AG10803 (cell line): ENCODE measurements around the gene CYB5A.

Experiments used
- DNase-seq: peaks from one replicate; pipeline ENCODE4 v3.0.0; 2010; ENCODE audit warnings: low read depth
- H3K4me3 ChIP-seq: 2 replicates; pipeline ENCODE4 v1.5.1; 2011; ENCODE audit warnings: mild to moderate bottlenecking, low read length, control low read depth
- TF ChIP-seq, protein P1 (sequence below): conservative IDR thresholded peaks from 2 replicates; pipeline ENCODE4 v1.5.1; 2011; ENCODE audit warnings: mild to moderate bottlenecking, low read length, control low read depth, inconsistent platforms

Gene CYB5A

DNA sequence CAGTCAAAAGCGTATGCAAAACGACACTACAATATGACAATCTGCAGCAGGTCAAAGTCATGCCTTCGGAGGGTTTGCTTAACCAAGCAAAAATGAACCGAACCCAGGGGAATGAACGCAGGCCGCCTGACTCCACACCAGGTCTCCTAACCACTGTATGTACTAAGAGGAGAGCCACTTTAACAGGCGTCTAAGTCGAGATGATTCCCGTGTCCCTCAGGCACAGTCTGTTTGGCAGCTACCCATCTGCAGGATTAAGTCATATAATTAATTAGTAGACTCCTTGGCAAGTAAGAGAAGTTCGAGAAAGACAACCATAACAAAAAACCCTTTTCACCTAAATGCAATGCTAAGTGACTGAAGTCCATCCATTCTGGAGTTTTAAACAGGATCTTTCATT lies 15.2 kb downstream of the CYB5A start:
- TF ChIP-seq, protein P1, sequence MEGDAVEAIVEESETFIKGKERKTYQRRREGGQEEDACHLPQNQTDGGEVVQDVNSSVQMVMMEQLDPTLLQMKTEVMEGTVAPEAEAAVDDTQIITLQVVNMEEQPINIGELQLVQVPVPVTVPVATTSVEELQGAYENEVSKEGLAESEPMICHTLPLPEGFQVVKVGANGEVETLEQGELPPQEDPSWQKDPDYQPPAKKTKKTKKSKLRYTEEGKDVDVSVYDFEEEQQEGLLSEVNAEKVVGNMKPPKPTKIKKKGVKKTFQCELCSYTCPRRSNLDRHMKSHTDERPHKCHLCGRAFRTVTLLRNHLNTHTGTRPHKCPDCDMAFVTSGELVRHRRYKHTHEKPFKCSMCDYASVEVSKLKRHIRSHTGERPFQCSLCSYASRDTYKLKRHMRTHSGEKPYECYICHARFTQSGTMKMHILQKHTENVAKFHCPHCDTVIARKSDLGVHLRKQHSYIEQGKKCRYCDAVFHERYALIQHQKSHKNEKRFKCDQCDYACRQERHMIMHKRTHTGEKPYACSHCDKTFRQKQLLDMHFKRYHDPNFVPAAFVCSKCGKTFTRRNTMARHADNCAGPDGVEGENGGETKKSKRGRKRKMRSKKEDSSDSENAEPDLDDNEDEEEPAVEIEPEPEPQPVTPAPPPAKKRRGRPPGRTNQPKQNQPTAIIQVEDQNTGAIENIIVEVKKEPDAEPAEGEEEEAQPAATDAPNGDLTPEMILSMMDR, result no peak
- DNase-seq, result no peak
- H3K4me3 ChIP-seq, result no peak overlapping the region

DNA sequence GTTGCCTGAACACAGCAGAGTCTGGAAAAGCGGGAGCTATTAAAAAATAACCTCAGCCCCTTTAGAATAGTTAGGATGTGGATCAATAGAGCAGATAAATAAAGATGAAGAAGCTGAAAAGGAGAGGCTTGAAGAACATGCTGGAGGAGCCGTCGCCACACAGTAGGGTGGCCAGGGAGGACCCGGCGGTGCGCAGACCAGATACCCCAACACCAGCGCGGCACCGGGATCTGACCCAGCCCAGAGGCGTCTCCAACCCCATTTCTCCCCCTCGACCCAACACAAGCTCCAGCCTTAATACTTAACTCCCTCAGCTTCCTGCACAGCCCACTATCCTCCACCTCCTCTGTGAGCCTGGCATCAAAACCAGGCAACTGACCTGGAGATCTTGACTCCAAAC lies 16.0 kb downstream of the CYB5A start:
- DNase-seq, result no peak
- TF ChIP-seq, protein P1, result no peak
- H3K4me3 ChIP-seq, result no peak overlapping the region

DNA sequence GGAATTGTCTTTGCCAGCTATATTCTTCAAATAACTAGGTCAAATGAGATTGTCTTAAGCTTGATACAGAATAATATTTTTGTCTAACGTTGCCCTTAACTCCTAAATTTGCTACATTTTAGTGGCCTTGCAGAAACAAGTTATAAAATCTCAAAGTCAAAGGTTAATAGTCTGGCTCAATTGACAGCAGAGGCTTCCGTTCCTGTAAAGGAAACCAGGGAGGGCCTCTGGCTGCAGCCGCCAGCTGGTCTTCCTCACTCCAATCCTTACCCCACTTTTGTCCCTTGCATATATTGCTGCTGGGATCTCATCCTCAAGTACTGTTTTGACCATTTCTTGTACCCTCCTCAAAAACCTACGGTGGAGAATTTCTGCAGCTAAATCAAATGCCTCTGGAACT lies 17.1 kb downstream of the CYB5A start:
- DNase-seq, result no peak
- TF ChIP-seq, protein P1, result no peak
- H3K4me3 ChIP-seq, result no peak overlapping the region

- no peak overlapping the region for H3K4me3 ChIP-seq
- no peak for DNase-seq
- TF ChIP-seq, protein P1, result no peak
Observed at GRCh38 chr18:74273394-74273793, 18.4 kb downstream of the CYB5A start.

DNA sequence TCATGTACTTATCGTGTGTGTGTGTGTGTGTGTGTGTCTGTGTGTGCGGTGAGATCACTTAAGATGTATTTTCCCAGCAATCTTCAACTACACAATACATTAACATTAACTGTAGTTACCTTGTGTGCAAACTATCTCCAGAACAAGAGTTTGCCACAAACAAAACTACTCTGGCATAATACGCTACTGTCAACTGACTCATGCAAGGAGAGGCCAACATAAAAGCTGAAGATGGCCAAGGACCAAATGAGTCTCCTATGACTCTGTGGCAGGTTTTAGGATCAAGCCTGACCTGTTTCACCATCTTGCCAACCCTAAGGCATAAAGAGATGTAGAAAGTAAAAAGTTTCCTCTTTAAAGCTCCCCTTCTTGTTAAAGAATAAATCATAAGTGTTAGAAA lies 20.1 kb downstream of the CYB5A start:
- H3K4me3 ChIP-seq, result no peak overlapping the region
- peak; percentile 35 for DNase-seq

DNA sequence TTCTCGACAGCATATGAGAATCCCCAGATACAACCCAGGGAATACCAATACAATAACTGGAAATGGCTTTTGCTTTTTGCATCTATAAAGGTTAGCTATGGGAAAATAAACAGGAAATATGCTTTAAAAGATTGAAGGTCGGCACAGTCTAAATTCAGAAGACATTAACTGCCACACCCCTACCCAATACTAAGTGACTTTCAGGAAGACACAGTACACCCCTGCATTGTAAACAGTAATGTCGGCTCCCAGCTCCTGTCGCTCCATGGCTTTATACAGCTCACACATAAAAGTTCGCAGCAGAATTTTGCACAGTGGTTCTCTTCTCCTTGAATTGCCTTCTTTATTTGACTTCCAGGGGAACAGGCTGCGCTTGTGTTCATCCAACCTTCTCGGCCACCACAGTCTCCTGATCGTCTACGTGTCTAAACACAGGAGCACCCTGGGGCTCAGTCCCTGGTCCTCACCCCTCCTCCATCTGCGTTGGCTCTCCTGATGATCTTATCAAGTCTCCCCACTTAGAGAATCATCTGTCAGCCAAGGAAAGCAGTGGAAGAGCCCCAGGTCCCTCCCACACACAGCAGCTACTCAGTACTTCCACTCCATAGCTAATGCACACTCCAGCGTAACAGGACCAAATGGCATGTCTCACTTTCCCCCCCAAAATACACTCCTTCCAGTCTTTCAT lies 22.7 kb downstream of the CYB5A start:
- DNase-seq, result no peak
- TF ChIP-seq, protein P1, result no peak
- H3K4me3 ChIP-seq, result no peak overlapping the region

More for the DNA sequence above, 20.1 kb downstream of the CYB5A start:
- TF ChIP-seq, protein P1, result no peak

GRCh38 chr18:74268175-74268574 lies 23.6 kb downstream of the CYB5A start:
- H3K4me3 ChIP-seq, result no peak overlapping the region
- TF ChIP-seq, protein P1, result no peak
- DNase-seq, result no peak
